ENCODE data around the gene TEX29. TPM values are rescaled to one million over a fixed set of nuclear protein-coding genes. Genes with fewer than 3 reads are reported as not detected.

TEX29 gene
- total and polyA plus RNA-seq, 2 donors (not counting 1 experiment from before 2014, with no cell fraction given): 0.66 to 0.86 TPM

- Histone ChIP-seq H3K4me3 (ENCODE audit: control extremely low read depth in 1 of 5, extremely low read depth in 1 of 5, insufficient read depth in 1 of 5, low read depth in 2 of 5, low read length in 4 of 5) (no peak overlapping the region), H3K9ac (ENCODE audit: low read length) (no peak overlapping the region), H3K36me3 (replicated peaks in 1 of 2; ENCODE audit: control extremely low read depth in 1 of 2, control insufficient read depth in 1 of 2, extremely low read depth in 1 of 2, insufficient read depth in 2 of 2, low read length in 1 of 2) (no peaks in the 10 kb centered on the region), H3K27me3 (replicated peaks in 1 of 4; ENCODE audit: control extremely low read depth in 1 of 4, control insufficient read depth in 3 of 4, insufficient read depth in 4 of 4, low read length in 3 of 4) (peaks cover 0 to 4% (median 0%) of the 10 kb centered on the region in 4 experiments), H3K79me2 (ENCODE audit: control insufficient read depth, insufficient read depth, low read length) (no peaks in the 10 kb centered on the region), H3K9me3 (ENCODE audit: control extremely low read depth in 1 of 3, control insufficient read depth in 2 of 3, insufficient read depth in 1 of 3, low read length in 2 of 3) (no peaks in the 10 kb centered on the region), H3K27ac (ENCODE audit: low read length in 2 of 2) (no peak overlapping the region), H2AFZ (ENCODE audit: insufficient read depth, low read depth, low read length, poor library complexity, severe bottlenecking) (no peak overlapping the region), H3K4me1 (ENCODE audit: control insufficient read depth in 2 of 2, insufficient read depth in 2 of 2, low read length in 2 of 2) (no peaks in the 10 kb centered on the region), H4K20me1 (ENCODE audit: control insufficient read depth, insufficient read depth, low read length, poor library complexity, severe bottlenecking) (no peaks in the 10 kb centered on the region), H3K4me2 (replicated peaks; ENCODE audit: low read depth, low read length, poor library complexity, severe bottlenecking) (no peak overlapping the region)
- Mint-ChIP-seq H3K27me3 (peaks cover 5% of the 10 kb centered on the region), H3K4me3 (no peak overlapping the region), H3K9me3 (ENCODE audit: insufficient read depth) (peaks cover under 1% of the 10 kb centered on the region), H3K4me1 (no peaks in the 10 kb centered on the region), H3K27ac (no peak overlapping the region)
- ChIA-PET CTCF (no interaction called here), POLR2A (no interaction called here)
- WGBS (ENCODE audit: insufficient coverage): 87% methylated on average over 7 of the region's 7 CpGs
- DNase-seq (no peak), ATAC-seq (ENCODE audit: low read depth) (no peak)
- no peak for TF ChIP-seq CTCF (IDR thresholded peaks at IDR 0.05)
- no peak for TF ChIP-seq EZH2 (IDR thresholded peaks at IDR 0.05; ENCODE audit: borderline replicate concordance, insufficient read depth, low read depth, low read length, poor library complexity, severe bottlenecking)
- intact Hi-C loops (cut with micrococcal nuclease): no loop called here
These were observed 43.1 kb downstream of the TEX29 start for GRCh38 chr13:111363591-111363990.

GRCh38 chr13:111365149-111366005, 44.9 kb downstream of the TEX29 start:
- no peaks in the 10 kb centered on the region for H3K79me2 ChIP-seq (ENCODE audit: control insufficient read depth, insufficient read depth, low read length)
- H2AFZ ChIP-seq (ENCODE audit: insufficient read depth, low read depth, low read length, poor library complexity, severe bottlenecking): no peak overlapping the region
- no peaks in the 10 kb centered on the region for H3K4me1 ChIP-seq (ENCODE audit: control insufficient read depth in 2 of 2, insufficient read depth in 2 of 2, low read length in 2 of 2)
- H3K27ac ChIP-seq (ENCODE audit: low read length in 2 of 2): no peak overlapping the region
- H3K36me3 ChIP-seq (replicated peaks in 1 of 2; ENCODE audit: control extremely low read depth in 1 of 2, control insufficient read depth in 1 of 2, extremely low read depth in 1 of 2, insufficient read depth in 2 of 2, low read length in 1 of 2): no peaks in the 10 kb centered on the region
- no peaks in the 10 kb centered on the region for H4K20me1 ChIP-seq (ENCODE audit: control insufficient read depth, insufficient read depth, low read length, poor library complexity, severe bottlenecking)
- no peaks in the 10 kb centered on the region for H3K9me3 ChIP-seq (ENCODE audit: control extremely low read depth in 1 of 3, control insufficient read depth in 2 of 3, insufficient read depth in 1 of 3, low read length in 2 of 3)
- DNase-seq: no peak
- H3K4me3 ChIP-seq (ENCODE audit: control extremely low read depth in 1 of 5, extremely low read depth in 1 of 5, insufficient read depth in 1 of 5, low read depth in 2 of 5, low read length in 4 of 5): no peak overlapping the region
- ChIA-PET CTCF (no interaction called here), POLR2A (no interaction called here)
- intact Hi-C loops (cut with micrococcal nuclease): no loop called here
- H3K9me3 Mint-ChIP-seq (ENCODE audit: insufficient read depth): peaks cover 2% of the 10 kb centered on the region
- H3K27me3 Mint-ChIP-seq: peaks cover 5% of the 10 kb centered on the region
- 90% methylated on average over 13 of the region's 17 CpGs for WGBS (ENCODE audit: insufficient coverage)
- H3K4me3 Mint-ChIP-seq: no peak overlapping the region
- TF ChIP-seq CTCF (IDR thresholded peaks at IDR 0.05): no peak
- no peak for TF ChIP-seq EZH2 (IDR thresholded peaks at IDR 0.05; ENCODE audit: borderline replicate concordance, insufficient read depth, low read depth, low read length, poor library complexity, severe bottlenecking)
- peaks cover 0 to 4% (median 0%) of the 10 kb centered on the region in 4 experiments for H3K27me3 ChIP-seq (replicated peaks in 1 of 4; ENCODE audit: control extremely low read depth in 1 of 4, control insufficient read depth in 3 of 4, insufficient read depth in 4 of 4, low read length in 3 of 4)
- H3K4me1 Mint-ChIP-seq: no peaks in the 10 kb centered on the region
- no peak overlapping the region for H3K9ac ChIP-seq (ENCODE audit: low read length)
- no peak overlapping the region for H3K4me2 ChIP-seq (replicated peaks; ENCODE audit: low read depth, low read length, poor library complexity, severe bottlenecking)
- no peak overlapping the region for H3K27ac Mint-ChIP-seq
- no peak for ATAC-seq (ENCODE audit: low read depth)
